Measurements from ENCODE around the gene USP22.

The USP22 gene

GRCh38 chr17:20999841-21000532, 42.8 kb downstream of the USP22 start:
- DNase-seq, result no peak

GRCh38 chr17:20999044-20999573, 43.7 kb downstream of the USP22 start:
- DNase-seq, result no peak

- no peak for DNase-seq
These were observed 44.2 kb downstream of the USP22 start for GRCh38 chr17:20998571-20999043.

GRCh38 chr17:20997711-20998570, 44.9 kb downstream of the USP22 start:
- no peak for DNase-seq

GRCh38 chr17:20996724-20997615, 45.8 kb downstream of the USP22 start:
- no peak for DNase-seq

- DNase-seq, result no peak
These were observed 46.7 kb downstream of the USP22 start for GRCh38 chr17:20995873-20996723.

- no peak for DNase-seq
These were observed 47.5 kb downstream of the USP22 start for GRCh38 chr17:20995164-20995872.

GRCh38 chr17:20994779-20995149, 48.0 kb downstream of the USP22 start:
- no peak for DNase-seq

GRCh38 chr17:20993863-20994778, 48.7 kb downstream of the USP22 start:
- DNase-seq, result no peak

- DNase-seq, result no peak
These were observed 49.6 kb downstream of the USP22 start for GRCh38 chr17:20992987-20993862.

GRCh38 chr17:20992416-20992815, 50.4 kb downstream of the USP22 start:
- DNase-seq, result no peak

- no peak for DNase-seq
These were observed 51.4 kb downstream of the USP22 start for GRCh38 chr17:20991276-20992037.

- no peak for DNase-seq
These were observed 52.6 kb downstream of the USP22 start for GRCh38 chr17:20989991-20990855.

GRCh38 chr17:20989481-20989880, 53.3 kb downstream of the USP22 start:
- DNase-seq, result no peak

GRCh38 chr17:20988896-20989295, 53.9 kb downstream of the USP22 start:
- DNase-seq, result no peak

- no peak for DNase-seq
These were observed 54.7 kb downstream of the USP22 start for GRCh38 chr17:20988001-20988636.

- no peak for DNase-seq
These were observed 55.3 kb downstream of the USP22 start for GRCh38 chr17:20987511-20987910.
